ENCODE data around the gene CCSER1.
"Not testable (repeated sequence)": the region's sequence is repeated elsewhere in the genome, so short reads cannot be mapped to it uniquely, and the experiment has no call there.

CCSER1 gene

DNA sequence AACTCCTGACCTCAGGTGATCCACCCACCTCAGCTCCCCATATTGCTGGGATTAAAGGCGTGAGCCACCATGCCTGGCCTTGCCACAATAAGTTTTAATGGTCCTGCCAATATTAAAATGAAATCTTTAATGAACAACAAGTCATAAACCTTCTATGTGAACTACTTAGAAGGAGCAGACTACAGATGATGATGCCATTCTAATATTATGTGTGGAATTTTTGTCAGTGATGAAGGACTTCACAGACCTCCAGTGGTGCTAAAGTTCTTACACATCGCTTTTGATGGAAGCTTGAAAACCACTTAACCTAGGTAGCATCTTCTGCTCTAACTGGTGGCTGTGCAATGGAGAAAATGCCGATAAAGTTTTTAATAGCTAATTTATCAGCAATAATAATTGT, 331.4 kb downstream of the CCSER1 start:
- no peak for DNase-seq (ENCODE audit: low spot score)
- TF ChIP-seq, protein P1, sequence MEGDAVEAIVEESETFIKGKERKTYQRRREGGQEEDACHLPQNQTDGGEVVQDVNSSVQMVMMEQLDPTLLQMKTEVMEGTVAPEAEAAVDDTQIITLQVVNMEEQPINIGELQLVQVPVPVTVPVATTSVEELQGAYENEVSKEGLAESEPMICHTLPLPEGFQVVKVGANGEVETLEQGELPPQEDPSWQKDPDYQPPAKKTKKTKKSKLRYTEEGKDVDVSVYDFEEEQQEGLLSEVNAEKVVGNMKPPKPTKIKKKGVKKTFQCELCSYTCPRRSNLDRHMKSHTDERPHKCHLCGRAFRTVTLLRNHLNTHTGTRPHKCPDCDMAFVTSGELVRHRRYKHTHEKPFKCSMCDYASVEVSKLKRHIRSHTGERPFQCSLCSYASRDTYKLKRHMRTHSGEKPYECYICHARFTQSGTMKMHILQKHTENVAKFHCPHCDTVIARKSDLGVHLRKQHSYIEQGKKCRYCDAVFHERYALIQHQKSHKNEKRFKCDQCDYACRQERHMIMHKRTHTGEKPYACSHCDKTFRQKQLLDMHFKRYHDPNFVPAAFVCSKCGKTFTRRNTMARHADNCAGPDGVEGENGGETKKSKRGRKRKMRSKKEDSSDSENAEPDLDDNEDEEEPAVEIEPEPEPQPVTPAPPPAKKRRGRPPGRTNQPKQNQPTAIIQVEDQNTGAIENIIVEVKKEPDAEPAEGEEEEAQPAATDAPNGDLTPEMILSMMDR (IDR thresholded peaks at IDR 0.05; ENCODE audit: borderline replicate concordance, control extremely low read depth, extremely low read depth, insufficient read depth, missing control alignments) = no peak
- in situ Hi-C loops (cut with MboI; ENCODE audit: low sequenced_read_pairs, unreplicated experiment) = no loop called here

DNA sequence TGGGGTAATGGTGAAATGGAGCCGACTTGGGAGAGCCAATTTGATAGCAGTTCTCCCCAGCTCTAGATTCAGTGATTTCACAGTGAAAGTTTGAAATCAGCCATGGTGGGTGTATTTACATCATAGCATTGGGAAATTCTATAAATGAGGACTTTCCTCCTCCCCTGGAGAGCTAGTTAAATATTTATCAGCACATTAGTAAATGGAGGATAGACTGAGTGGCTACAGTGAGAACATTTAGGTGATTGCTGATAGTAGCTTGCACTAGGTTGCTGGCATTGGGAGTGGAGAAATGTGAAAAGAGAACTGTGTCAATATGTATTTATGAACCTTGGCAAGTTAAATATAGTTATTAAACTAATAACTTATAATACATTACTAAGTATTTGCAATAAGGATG, 347.3 kb downstream of the CCSER1 start:
- TF ChIP-seq, protein P1 (IDR thresholded peaks at IDR 0.05; ENCODE audit: borderline replicate concordance, control extremely low read depth, extremely low read depth, insufficient read depth, missing control alignments) = no peak
- in situ Hi-C loops (cut with MboI; ENCODE audit: low sequenced_read_pairs, unreplicated experiment) = no loop called here
- no peak for DNase-seq (ENCODE audit: low spot score)

DNA sequence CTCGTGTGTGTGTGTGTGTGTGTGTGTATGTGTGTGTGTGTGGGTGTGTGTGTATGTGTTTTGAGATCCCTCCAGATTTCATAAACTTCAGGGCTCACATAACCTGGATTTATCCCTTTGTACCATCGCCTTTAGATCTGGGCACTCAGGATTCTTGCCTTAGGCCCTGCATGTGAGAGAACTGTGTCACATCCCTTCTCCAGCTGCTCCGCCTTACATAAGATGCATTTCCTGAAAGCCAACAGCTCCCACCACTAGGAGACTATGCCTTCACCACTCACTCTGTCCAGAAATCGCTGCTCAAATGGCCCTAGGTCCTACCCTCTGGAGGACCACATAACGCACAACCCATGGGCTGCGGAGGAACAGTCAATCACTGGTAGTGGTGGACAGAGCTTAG, 348.8 kb downstream of the CCSER1 start:
- TF ChIP-seq, protein P1 (IDR thresholded peaks at IDR 0.05; ENCODE audit: borderline replicate concordance, control extremely low read depth, extremely low read depth, insufficient read depth, missing control alignments) = no peak
- in situ Hi-C loops (cut with MboI; ENCODE audit: low sequenced_read_pairs, unreplicated experiment) = no loop called here
- no peak for DNase-seq (ENCODE audit: low spot score)

DNA sequence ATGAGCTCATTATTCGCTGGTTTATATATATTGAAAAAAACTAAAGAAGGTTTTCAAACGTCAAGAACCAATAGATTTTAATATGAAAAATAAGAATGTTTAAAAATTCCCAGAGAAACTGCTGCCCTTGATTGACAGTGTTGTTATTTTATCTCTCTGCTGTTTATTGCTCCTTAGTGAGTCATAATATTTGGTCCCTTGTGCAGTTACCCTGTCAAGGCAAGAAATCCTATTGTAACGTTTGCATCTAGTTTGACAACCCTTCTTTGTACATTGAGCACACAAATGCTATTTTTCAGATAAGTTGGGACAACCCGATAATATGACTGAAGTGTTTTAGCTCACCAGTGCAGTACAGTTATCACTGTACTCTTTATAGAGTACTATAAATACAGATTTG, 349.4 kb downstream of the CCSER1 start:
- TF ChIP-seq, protein P1 (IDR thresholded peaks at IDR 0.05; ENCODE audit: borderline replicate concordance, control extremely low read depth, extremely low read depth, insufficient read depth, missing control alignments) = no peak
- in situ Hi-C loops (cut with MboI; ENCODE audit: low sequenced_read_pairs, unreplicated experiment) = no loop called here
- no peak for DNase-seq (ENCODE audit: low spot score)

DNA sequence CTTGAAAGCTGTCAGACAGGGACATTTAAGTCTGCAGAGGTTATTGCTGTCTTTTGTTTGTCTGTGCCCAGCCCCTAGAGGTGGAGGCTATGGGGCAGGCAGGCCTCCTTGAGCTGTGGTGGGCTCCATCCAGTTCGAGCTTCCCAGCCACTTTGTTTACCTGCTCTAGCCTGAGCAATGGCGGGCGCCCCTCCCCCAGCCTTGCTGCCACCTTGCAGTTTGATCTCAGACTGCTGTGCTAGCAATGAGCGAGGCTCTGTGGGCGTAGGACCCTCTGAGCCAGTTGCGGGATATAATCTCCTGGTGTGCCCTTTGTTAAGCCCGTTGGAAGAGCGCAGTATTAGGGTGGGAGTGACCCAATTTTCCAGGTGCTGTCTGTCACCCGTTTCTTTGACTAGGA, 357.7 kb downstream of the CCSER1 start:
- DNase-seq (ENCODE audit: low spot score); in situ Hi-C loops (cut with MboI; ENCODE audit: low sequenced_read_pairs, unreplicated experiment): not testable (repeated sequence)

DNA sequence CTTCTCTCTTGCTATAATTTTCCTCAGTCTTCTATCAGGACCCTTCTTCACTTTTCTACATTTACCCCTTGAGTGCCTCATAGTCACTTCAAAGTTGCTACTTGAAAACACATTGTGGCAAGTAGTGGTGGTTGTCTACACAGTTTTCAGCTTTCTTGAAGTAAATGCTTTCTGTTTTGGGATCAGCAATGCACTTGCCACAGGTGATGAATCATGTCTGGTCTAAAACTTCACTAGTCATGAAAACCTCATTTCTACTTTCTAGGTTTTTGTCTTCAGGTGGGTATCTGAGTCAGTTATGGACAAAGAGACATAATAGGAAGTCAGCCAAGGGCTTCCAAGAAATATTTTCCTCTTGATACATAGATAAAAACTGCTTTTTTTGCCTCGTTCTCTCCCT, 359.2 kb downstream of the CCSER1 start:
- TF ChIP-seq, protein P1 (IDR thresholded peaks at IDR 0.05; ENCODE audit: borderline replicate concordance, control extremely low read depth, extremely low read depth, insufficient read depth, missing control alignments) = no peak
- no peak for DNase-seq (ENCODE audit: low spot score)
- in situ Hi-C loops (cut with MboI; ENCODE audit: low sequenced_read_pairs, unreplicated experiment) = no loop called here

DNA sequence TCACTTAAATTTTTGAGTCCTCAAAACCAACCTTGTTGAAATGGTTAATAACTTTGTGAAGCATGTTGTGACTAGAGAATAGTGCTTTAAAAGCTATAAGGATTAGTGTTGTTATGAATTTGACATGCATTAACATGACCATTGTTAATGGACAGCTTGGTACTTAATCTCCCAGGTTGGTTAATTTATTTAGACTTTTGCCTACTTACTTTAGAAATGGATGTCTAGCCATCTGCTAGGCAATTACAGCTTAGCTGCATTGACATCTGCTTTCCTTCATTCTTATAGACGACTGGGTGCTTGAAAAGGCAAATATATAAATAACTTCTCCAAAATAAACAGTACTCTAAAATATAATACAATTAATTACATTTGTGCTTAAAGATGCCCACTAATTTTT, 368.0 kb downstream of the CCSER1 start:
- DNase-seq (ENCODE audit: low spot score) = no peak
- TF ChIP-seq, protein P1 (IDR thresholded peaks at IDR 0.05; ENCODE audit: borderline replicate concordance, control extremely low read depth, extremely low read depth, insufficient read depth, missing control alignments) = no peak
- in situ Hi-C loops (cut with MboI; ENCODE audit: low sequenced_read_pairs, unreplicated experiment) = no loop called here

All from GM13976 (cell line).